ENCODE data around the gene ENTPD1. TPM values are rescaled to one million over a fixed set of nuclear protein-coding genes. Genes with fewer than 3 reads are reported as not detected.
"Not testable (repeated sequence)": the region's sequence is repeated elsewhere in the genome, so short reads cannot be mapped to it uniquely, and the experiment has no call there.

Gene ENTPD1, protein sequence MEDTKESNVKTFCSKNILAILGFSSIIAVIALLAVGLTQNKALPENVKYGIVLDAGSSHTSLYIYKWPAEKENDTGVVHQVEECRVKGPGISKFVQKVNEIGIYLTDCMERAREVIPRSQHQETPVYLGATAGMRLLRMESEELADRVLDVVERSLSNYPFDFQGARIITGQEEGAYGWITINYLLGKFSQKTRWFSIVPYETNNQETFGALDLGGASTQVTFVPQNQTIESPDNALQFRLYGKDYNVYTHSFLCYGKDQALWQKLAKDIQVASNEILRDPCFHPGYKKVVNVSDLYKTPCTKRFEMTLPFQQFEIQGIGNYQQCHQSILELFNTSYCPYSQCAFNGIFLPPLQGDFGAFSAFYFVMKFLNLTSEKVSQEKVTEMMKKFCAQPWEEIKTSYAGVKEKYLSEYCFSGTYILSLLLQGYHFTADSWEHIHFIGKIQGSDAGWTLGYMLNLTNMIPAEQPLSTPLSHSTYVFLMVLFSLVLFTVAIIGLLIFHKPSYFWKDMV
- 0.11 TPM in 1 of 2 replicates, not detected in the other for total RNA-seq (2014; rRNA removed)
- polyA plus RNA-seq (2012): 0.35 TPM

DNA sequence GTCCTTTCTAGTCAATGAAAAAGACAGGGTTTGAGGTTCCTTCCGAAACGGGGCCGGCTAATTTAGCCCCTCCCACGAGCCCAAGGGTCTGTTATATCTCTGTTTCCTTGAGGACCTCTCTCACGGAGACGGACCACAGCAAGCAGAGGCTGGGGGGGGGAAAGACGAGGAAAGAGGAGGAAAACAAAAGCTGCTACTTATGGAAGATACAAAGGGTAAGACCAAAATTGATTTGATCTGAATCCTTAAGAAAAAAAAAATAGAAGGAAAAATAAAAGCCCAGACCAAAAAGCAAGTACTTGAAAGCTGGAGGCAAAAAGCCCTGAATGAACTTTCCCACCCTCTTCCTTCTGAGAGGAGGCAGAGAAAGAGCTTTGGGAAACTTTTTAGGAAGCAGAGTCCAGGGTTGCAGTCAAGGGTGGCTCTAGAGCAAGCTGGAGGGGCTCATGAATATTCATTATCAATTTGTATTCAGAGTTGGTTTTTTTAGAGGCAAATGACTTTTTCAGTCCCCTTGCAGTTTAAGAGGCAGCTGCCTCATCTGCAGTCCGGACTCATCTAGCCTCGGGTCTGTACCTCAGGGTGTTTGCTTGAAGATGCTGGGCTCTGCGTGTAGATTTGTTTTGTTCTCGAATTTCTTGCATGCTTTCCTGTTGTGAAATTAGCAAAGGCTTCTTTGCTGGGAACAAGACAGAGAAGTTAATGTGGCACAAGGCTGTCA, at the start of gene ENTPD1:
Gene ENTPD1, plus strand, starts transcription at position 123 of the 721 bp plus-strand sequence. Its CDS starts 77 bp downstream, at position 200.
- peak; percentile 32 for DNase-seq (ENCODE audit: low read depth)

DNA sequence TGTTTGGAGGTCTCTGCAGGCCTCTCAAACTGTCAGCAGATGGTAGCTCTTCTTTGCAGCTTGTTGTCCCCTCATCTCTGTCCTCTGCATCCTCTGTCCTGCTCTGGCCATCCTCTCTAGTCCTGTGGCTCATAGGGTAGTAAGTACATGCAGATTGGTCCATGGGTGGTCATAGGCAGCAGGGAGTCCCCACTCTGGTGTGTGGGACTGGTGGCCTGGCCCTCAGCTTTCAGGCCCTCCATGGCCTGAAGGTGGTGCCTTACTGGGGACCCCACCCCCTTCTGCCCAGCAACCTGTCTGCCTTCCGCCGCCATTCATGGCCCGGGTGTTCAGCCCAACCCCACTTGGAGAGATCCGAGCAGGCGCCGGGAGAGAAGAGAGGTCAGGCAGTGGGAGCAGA, 49.4 kb upstream of the ENTPD1 start:
- DNase-seq (ENCODE audit: low read depth): no peak

DNA sequence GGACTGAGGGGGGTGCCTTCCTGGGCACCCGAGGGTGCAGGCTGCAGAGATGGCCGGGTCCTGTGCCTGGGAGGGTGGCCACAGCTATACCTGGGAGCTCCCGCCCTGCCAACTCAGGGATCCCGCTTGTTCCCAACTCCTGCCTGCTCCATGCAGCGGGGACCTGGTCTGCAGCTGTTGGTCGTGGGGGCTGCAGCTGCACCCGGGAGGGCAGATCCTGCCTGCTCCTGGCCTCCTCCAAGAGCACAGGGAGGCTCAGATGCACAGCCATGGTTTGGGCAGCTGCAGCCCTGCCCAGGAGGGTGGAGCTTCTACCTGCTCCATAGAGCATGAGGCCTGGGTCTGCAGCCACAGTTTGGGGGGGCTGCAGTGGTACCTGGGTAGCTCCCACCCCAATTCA, 49.0 kb upstream of the ENTPD1 start:
- no peak for DNase-seq (ENCODE audit: low read depth)

DNA sequence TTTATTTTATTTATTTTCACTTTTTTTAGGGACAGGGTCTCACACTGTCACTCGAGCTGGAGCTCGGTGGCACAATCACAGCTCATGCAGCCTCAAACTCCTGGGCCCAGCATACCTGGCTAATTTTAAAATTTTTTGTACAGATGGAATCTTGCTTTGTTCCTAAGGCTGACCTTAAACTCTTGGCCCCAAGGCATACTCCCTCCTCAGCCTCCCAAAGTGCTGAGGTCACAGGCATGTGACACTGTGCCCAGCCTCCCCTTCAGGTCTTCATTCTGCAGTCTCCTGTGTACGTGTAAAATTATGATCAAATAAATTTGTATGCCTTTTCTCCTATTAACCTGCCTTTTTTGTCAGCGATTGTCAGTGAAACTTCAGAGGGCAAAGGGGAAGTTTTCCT, 44.5 kb upstream of the ENTPD1 start:
- no peak for DNase-seq (ENCODE audit: low read depth)

DNA sequence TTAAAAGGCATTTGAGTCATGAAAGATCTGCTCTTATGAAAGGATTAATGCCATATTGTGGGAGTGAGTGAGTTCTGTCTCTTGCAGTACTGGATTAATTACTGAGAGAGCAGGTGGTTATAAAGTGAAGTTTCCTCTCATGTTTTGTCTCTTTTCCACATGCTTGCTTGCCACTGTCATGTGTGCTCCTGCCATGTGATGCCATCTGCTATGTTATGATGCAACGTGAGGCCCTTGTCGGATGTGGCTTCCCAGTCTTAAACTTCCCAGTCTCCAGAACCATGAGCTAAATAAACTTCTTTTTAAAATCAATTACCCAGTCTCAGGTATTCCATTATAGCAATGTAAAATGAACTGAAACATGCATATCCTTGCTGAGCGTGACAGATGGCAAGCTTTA, 39.5 kb upstream of the ENTPD1 start:
- DNase-seq (ENCODE audit: low read depth): no peak

DNA sequence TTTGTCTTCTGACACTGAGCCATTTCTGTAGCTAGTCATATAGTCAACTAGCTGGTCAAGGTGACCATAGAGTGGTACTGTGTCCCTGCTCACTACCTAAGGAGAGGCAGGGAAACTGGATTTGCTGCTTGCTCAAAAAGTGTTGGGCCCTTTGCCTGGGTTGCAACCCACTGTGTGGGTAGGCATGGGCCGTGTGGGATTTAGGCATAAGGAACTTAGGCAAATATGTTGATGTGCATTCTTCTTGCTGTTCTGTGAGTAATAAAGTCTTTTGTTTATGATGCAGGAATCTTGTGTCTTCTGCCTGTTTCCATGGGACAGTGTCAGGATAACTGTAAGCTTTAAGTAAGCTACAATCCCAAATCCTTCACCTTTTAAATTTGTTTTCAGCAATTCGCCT, 39.1 kb upstream of the ENTPD1 start:
- no peak for DNase-seq (ENCODE audit: low read depth)

DNA sequence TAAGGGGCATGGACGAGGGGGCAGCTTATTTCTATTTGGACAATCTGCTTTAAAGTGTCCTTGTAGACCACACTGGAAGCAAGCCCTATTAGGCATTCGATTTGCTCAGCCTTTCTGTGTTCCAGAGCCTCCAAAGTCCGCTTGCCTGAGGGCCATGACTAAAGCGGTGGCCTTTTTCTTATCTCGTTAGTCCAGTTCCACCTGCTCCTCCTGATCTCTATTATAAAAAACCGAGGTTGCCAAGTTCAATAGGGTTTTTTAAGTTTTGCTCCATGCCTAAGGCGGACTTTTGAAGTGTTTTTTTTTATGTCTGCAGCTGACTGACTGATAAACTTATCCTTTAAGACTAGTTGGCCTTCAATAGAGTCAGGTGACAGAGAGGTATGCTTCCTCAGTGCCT, 35.2 kb upstream of the ENTPD1 start:
- not testable (repeated sequence) for DNase-seq (ENCODE audit: low read depth)

DNA sequence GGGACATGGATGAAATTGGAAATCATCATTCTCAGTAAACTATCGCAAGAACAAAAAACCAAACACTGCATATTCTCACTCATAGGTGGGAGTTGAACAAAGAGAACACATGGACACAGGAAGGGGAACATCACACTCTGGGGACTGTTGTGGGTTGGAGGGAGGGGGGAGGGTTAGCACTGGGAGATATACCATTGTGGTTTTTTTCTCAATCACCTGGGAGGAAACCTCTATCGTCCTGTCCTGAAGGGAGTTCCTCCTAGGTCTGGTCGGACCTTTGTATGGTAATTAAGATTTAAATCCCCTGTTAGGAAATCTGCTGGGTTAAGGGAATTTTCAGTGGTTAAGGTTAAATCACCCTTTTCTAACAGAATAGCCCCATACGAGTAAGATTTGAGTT, 33.5 kb upstream of the ENTPD1 start:
- DNase-seq (ENCODE audit: low read depth): not testable (repeated sequence)

DNA sequence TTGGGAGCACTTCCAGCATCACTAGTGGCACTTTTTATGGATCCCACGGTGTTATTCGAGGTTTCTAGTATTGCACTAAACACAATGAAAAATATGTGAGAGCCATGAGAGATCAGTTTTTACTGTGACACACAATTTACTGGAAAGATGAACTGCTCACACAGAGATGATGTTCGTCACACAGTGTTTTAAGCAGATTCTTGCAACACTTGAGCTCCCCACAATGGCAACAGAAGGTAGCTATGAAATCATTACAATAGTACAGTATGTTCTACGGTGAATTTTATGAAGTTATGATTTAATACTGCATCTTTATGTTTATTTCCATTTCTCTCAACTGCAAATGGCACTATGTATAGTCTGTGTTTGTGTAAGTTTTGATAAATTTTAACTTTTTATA, 27.4 kb upstream of the ENTPD1 start:
- DNase-seq (ENCODE audit: low read depth): peak; percentile 61

DNA sequence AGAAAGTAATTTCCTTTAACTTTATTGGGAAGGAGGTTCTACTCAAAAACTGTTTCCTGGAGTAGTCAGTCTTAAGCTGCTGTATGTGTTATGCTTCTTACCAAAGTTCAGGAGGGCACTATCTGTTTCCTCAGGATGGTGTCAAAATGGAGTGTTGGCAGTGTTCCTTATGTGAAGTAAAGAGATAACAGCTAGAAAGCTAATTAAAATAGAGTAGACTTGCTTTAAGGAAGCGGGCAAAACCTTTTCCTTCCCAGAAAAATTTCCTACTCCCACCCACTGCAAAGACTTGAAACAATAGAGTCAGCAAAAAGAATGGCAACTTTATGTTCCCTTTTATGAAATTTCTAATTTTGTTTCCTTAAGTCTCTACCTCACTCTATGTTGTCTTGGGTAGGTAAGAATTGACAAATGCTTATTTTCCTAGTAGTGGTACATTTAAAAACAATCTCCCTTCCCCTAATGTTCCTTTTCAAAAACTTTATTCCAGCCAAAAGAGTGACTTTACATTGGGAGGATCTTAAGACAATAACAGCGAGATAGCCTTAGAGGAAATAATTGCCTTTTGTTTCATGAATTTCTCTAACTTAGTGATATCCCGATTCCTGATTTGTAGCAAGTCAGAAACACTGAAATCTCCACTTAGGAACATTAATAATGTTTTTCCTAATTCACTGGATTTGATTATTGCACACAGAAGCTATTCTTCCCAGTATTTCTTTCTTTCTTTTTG, 26.5 kb upstream of the ENTPD1 start:
- no peak for DNase-seq (ENCODE audit: low read depth)

DNA sequence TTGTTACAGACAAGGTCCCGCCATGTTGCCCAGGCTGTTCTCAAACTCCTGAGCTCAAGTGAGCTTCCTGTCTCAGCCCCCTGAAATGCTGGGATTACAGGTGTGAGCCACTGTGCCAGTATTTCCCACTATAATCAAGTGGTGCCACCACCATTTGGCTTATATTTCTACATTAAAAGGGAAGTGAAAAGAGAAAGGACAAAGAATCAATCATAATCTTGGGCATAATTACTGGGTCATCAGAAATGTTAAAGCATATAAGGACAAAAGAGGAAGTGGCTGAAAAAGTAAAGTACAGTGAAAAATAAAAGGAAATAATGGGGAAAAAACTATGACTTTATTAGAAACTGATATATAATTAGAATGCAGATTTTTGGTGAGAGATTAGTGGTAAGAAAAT, 25.7 kb upstream of the ENTPD1 start:
- no peak for DNase-seq (ENCODE audit: low read depth)

DNA sequence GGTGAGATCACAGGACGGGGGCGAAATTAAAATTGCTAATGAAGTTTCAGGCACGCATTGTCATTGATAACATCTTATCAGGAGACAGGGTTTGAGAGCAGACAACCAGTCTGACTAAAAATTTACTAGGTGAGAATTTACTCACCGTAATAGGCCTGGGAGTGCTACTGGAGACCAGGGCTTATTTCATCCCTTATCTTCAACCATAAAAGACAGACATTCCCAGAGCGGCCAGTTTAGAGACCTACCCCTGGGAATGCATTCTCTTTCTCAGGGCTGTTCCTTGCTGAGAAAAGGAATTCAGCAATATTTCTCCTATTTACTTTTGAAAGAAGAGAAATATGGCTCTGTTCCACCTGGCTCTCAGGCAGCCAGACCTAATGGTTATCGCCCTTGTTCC, 23.1 kb upstream of the ENTPD1 start:
- not testable (repeated sequence) for DNase-seq (ENCODE audit: low read depth)

DNA sequence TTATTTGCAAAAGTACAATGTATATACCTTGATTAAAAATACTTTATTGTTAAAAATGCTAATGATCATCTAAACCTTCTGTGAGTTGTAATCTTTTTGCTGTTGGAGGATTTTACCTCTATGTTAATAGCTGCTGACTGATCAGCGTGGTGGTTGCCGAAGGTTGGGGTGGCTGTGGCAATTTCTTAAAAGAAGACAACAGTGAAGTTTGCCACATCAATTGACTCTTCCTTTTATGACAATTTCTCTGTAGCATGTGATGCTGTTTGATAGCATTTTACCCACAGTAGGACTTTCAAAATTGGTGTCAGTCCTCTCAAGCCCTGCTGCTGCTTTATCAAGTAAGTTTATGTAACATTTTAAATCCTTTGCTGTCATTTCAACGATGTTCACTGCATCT, 16.9 kb upstream of the ENTPD1 start:
- DNase-seq (ENCODE audit: low read depth): no peak

DNA sequence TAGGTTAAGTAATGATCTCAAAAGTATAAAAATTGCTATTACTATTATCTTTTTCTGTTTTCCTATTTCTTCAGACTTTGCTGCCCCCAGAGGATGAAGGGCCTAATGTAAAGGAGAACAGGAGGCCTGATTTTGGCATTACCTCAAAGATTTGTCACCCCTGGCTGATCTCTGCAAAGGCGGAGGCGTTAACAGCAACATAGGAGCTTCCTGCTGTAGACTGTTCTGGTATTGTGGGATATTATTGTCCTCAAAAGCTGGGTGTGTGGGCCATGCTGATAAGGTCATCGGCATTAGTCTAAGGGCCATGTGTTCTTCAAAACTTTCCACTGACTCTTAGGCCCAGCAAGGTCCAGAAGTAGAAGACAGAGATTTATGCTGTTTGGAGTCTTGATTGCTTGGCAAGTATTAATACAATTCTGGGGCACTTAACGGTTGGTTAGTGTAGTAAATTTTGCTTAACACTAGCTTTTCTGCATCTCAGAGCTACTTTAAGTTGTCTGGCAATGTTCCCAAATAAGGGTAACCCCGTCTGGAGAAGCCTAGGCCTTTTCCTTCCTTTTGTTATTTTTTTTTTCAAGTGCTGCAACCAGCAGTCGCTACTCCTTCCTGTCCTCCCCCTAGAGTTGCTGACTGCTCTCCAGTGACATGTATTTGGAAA, 14.0 kb upstream of the ENTPD1 start:
- DNase-seq (ENCODE audit: low read depth): no peak

DNA sequence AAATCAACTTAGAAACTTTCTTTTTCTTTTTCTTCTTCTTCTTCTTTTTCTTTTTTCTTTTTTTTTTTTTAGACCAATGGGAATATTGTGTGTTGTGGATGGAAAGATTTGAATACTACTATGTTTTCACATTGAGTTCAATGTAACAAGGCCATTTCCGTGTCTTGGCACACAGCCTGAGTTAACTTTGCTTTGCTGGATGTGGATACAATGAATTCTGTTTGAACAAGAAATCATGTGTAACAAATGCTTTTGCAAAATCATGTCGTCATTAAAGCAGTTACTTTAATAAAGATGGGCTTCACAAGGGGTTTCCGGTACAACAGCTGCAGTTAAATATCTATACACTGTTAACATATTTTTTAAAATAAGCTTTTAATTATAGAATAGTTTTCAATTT, 13.5 kb upstream of the ENTPD1 start:
- no peak for DNase-seq (ENCODE audit: low read depth)

DNA sequence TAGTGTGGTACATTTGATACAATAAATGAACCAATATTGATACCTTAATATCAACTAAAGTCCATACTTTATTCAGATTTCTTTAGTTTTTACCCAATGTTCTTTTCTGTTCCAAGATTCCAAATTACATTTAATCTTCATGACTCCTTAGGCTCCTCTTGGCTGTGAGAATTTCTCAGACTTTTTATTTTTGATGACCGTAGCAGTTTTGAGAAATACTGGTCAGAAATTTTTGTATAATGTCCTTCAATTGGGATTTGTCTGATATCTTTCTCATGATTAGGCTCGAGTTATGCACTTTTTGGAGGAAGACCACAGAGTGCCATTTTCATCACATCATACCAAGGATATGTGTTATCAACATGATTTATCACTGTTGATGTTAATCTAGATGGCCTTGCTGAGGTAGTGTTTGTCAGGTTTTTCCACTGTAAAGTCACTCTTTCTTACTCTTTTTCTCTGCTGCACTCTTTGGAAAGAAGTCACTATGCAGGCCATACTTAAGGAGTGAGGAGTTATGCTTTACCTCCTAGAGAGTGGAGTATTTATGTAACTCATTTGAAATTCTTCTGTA, 12.9 kb upstream of the ENTPD1 start:
- DNase-seq (ENCODE audit: low read depth): no peak

DNA sequence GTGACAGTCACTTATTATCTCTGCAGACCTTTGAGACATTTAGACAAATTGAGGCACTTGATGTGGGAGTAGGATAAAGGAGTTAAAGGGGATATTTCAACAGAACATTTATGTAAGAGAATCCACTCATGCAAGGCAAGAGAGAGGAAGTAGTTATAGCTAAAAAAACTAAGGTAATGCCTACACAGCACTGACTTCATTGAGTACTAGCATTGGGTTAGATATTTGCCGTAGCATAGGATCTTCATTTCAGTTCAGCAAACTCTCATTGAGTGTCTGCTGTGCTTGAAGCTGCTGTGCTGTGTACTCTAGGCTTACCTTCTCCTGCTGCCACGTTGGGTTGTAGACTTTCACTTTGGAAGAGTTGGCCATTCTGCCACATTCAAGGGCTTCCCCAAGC, 10.5 kb upstream of the ENTPD1 start:
- no peak for DNase-seq (ENCODE audit: low read depth)

DNA sequence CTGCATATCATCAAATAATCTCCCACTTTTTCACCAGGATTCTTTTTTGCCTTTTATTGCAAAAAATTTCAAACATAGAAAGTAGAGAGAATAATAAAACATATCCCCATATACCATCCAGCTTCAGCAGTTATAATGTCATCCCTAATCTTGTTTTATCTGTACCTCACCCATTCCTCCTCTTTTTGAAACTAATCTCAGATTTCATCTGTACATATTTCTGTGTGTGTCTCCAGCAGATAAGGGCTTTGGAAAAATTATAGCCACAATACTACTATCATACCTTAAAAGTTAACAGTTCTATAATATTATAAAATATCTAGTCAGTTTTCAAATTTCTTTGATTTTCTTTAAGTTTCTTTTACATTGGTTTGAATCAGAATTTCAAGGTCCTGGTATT, 7.6 kb upstream of the ENTPD1 start:
- DNase-seq (ENCODE audit: low read depth): no peak

DNA sequence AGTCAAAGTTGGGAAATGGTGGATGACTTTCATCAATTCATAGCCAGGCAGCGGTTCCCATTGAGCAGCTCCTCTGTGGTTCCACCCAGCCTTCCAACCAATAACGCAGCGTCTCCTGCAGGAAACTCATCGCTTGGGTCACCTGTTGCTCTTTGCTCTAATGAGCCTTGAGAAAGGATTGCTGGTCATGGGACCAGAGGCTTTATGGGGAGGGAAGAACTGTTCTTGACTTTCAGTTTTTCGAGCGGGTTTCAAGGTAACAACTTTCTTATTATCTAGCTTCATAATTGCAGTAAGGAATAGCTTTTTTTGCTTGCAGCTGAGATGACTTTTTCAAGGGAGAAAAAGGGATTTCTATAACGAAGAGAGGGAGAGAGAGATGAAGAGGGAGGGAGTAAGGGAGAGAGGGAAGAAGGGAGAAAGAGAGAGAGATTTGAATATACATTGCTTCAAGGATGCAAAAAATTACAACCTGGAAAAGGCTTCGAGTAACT, 405 bp upstream of the ENTPD1 start:
- DNase-seq (ENCODE audit: low read depth): peak; percentile 15

DNA sequence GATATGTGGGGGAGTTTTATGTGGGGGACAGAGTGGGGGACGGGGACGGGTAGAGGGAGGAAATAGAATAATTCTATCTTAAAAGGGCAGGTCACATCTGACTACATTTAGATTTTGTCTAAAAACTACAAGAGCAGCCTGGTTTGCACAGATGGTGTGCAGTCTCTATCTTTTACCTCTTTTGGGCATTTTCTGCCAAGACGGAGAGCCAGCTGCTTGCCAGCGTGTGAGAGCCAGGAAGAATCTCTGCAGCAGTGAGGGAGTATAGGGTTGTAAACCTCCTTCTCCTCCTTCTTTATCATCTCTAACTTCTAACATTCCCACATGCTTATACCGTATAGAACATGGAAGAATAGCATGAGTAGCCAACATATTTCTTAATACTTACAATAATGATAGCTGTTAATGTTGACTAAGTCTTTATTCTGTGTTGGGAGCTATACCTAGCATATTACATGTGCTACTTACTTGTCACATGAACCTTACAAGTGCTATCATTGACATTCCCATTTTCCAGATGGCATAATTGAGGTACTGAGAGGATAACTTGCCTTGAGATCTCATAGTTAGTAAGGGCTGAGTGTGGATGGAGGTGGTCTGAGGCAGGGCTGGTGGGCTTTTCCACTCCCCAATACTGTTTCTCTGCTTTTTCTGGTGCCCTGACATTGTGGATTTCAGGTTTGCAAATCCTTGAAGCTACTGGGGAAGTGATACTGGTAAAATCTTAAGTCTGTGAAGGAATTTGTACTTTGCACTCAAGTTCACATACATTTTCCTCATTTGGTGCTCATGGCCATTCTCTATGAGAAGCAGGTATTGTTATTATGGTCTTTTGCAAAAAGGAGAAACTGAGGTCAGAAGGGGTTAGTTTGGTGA, 1.1 kb downstream of the ENTPD1 start:
- DNase-seq (ENCODE audit: low read depth): no peak

All from LHCN-M2 (cell line).